ENCODE results near the gene CTXND1.

GRCh38 chr15:80188251-80188650, 63.8 kb downstream of the CTXND1 start:
- no peak for TF ChIP-seq CTCF (conservative IDR thresholded peaks at IDR 0.05; ENCODE audit: low read length)
- no peak for TF ChIP-seq EZH2phosphoT487 (IDR thresholded peaks at IDR 0.05; ENCODE audit: borderline replicate concordance)

All from Loucy (cell line).